HUES6 (cell line): ENCODE measurements around the gene SUOX.
A peak's percentile ranks its signal among the peaks of the same experiment; 100 is the strongest.
"Not testable (repeated sequence)": the region's sequence is repeated elsewhere in the genome, so short reads cannot be mapped to it uniquely, and the experiment has no call there.

ENCODE experiments used
- H3K27ac ChIP-seq: 2 replicates; pipeline ENCODE4 v1.7.0; 2013; ENCODE audit warnings: low read depth, mild to moderate bottlenecking, low read length, inconsistent platforms
- H3K27me3 ChIP-seq: 2 replicates; pipeline ENCODE4 v1.6.1; 2013; ENCODE audit warnings: low read length; ENCODE audit not compliant: control insufficient read depth, insufficient read depth
- H3K36me3 ChIP-seq: 2 replicates; pipeline ENCODE4 v1.6.1; 2013; ENCODE audit warnings: low read length; ENCODE audit not compliant: control insufficient read depth, insufficient read depth
- H3K4me1 ChIP-seq: 2 replicates; pipeline ENCODE4 v1.6.1; 2013; ENCODE audit warnings: low read length; ENCODE audit not compliant: control insufficient read depth, insufficient read depth
- H3K4me3 ChIP-seq: 2 replicates; pipeline ENCODE4 v1.5.1; 2013; ENCODE audit warnings: low read depth, low read length
- H3K9ac ChIP-seq: one replicate; pipeline ENCODE4 v1.6.1; 2013; ENCODE audit warnings: mild to moderate bottlenecking, low read length
- H3K9me3 ChIP-seq: 2 replicates; pipeline ENCODE4 v1.6.1; 2013; ENCODE audit warnings: low read depth, low read length; ENCODE audit not compliant: control insufficient read depth, insufficient read depth

The SUOX gene

DNA sequence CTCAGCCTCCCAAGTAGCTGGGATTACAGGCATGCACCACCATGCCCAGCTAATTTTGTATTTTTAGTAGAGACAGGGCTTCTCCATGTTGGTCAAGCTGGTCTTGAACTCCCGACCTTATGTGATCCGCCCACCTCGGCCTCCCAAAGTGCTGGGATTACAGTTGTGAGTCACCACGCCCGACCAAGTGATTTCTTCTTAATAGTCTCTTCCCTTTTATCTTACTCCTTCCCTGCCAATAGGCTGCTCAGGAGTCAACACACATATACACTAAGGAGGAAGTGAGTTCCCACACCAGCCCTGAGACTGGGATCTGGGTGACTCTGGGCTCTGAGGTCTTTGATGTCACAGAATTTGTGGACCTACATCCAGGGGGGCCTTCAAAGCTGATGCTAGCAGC, 6.3 kb downstream of the SUOX start:
- H3K27ac ChIP-seq, H3K27me3 ChIP-seq, H3K4me1 ChIP-seq, H3K4me3 ChIP-seq, H3K9ac ChIP-seq, H3K9me3 ChIP-seq: not testable (repeated sequence)
- peaks cover 31% of the 10 kb centered on the region for H3K36me3 ChIP-seq

DNA sequence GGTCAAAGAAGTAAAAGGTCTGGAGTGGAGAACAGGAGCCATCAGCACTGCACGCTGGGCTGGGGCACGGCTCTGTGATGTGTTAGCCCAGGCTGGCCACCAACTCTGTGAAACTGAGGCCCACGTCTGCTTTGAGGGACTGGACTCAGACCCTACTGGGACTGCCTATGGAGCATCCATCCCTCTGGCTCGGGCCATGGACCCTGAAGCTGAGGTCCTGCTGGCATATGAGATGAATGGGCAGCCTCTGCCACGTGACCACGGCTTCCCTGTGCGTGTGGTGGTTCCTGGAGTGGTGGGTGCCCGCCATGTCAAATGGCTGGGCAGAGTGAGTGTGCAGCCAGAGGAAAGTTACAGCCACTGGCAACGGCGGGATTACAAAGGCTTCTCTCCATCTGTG, 7.1 kb downstream of the SUOX start:
- Histone ChIP-seq H3K9ac (no peak overlapping the region), H3K36me3 (peaks cover 31% of the 10 kb centered on the region), H3K4me1 (no peaks in the 10 kb centered on the region), H3K27ac (no peak overlapping the region), H3K4me3 (no peak overlapping the region), H3K27me3 (no peaks in the 10 kb centered on the region), H3K9me3 (no peaks in the 10 kb centered on the region)

DNA sequence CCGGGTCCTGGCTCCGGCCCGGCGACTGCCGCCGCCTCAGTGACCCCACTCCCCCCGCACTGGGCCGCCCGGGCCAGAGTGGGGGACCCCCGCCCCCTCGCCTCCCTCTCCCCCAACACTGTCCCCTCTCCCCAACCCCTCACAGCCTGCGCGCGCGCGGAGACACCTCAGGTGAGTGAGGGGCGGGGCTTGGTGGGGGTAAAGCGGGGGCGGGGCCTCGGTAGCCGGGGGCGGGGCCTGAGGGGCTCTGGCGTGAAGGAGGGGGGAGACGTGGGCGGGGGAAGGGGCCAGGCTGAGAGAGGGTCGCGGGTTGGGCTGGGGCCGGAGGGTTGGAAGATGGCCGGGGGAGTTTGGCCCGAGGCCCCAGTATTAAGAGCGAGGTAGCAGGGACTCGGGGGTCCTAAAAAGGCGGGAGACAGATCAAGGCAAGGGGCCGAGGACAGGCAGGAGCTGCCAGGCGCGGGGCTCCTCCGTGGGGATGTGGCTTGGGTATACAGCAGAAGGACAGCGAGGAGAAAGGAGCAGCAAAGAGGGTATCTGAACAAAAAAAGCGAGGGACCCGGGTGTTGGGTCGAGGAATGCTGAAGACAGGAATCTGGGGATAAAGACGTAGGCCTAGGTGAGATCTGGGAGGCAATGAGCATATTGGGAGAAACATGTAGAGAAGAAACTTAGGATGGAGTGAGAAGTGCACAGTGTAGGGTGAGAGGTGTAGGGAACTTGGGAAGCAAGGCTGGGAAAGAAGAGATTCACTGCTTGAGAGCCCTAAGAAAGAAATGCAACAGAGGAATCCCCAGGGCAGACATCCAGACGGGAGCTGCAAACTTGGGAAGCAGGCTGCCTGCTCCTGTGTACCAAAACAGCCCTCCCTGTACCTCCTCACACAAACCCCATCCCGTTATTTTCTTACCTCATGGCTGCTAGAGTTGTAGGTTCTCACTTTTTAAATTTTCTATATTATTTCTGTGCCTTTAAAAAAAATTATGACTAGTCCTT, 10.8 kb downstream of the SUOX start:
- Histone ChIP-seq H3K27me3 (no peaks in the 10 kb centered on the region), H3K9me3 (no peaks in the 10 kb centered on the region), H3K4me1 (no peaks in the 10 kb centered on the region), H3K4me3 (peak overlapping the region; percentile 75), H3K9ac (peak overlapping the region; percentile 82), H3K27ac (no peak overlapping the region), H3K36me3 (peaks cover 23% of the 10 kb centered on the region)

DNA sequence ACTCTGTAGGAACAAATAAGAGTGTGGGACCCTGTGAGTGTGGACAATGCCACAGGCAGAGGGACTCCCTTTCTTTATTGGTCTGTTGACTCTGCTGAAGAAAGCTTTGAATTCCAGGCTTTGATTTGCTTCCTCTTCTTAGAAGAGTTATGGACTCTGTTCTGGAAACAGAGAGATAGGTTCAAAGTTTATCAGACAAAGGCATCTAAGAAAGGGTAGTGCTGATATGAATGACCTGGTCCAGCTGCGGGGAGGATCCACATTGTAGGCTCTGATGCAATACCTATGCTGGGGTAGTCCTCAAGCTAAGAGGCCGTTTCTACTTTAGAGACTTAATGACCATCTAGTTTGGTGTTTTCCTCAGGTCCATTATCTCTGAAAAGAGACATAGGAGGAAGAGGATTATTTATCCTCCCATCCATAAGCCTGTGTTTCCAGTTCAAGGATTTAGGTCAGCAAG, 13.1 kb downstream of the SUOX start:
- Histone ChIP-seq H3K4me1 (no peaks in the 10 kb centered on the region), H3K27ac (no peak overlapping the region), H3K27me3 (no peaks in the 10 kb centered on the region), H3K9me3 (no peaks in the 10 kb centered on the region), H3K4me3 (no peak overlapping the region), H3K9ac (no peak overlapping the region), H3K36me3 (peaks cover 4% of the 10 kb centered on the region; the same call in 1 of the 2 replicates)

DNA sequence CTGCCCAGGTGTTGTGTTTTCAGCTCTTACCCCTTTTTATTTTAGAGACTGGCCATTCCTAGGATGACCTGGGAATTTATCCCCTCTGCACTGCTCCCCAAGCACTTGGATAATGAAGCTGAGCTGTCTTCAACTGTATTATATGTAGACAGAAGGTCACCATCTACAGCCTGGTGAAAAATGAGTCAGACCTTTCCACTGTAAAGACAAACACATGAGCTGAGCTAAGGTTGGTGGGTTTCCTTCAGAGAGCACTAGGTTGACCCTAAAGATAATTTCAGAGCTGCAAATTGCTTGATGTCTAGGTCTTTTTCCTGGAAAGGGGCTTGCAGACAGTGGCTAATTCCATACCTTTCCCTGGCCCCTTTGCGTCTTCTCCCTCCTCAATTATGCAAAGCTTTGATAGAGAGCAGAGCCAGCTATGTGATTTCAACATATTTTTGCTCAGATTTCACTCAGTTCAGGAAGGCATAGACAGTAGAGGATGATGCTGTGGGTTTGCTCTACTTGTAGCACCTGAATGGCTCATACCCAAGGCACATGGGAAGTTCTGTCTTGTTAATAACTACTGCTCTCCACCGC, 14.5 kb downstream of the SUOX start:
- H3K27ac ChIP-seq = no peak overlapping the region
- peaks cover 4% of the 10 kb centered on the region; the same call in 1 of the 2 replicates for H3K36me3 ChIP-seq
- no peaks in the 10 kb centered on the region for H3K4me1 ChIP-seq
- H3K9me3 ChIP-seq = no peaks in the 10 kb centered on the region
- H3K27me3 ChIP-seq = no peaks in the 10 kb centered on the region
- no peak overlapping the region for H3K9ac ChIP-seq
- no peak overlapping the region for H3K4me3 ChIP-seq

DNA sequence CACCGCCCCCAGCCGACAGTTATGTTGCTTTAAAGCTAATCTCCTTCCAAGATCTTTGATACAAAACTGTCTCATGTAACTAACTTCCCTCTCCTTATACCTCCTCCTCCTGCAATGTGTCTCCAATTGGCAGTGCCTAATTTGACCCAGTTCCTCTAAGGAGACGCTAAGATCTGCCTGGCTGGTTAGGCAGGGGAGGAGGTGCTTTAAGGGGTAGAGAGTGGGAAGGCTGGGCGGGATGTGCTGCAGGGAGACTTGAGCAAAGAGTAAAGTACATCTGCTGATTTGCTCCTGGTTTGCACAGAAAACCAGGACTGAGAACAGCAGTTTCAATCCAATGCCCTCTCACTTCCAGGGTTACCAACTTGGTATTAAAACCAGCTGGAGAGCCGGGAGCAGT, 16.4 kb downstream of the SUOX start:
- H3K27me3 ChIP-seq = no peaks in the 10 kb centered on the region
- H3K4me3 ChIP-seq = no peak overlapping the region
- no peak overlapping the region for H3K9ac ChIP-seq
- H3K27ac ChIP-seq = no peak overlapping the region
- H3K36me3 ChIP-seq = peaks cover 7% of the 10 kb centered on the region; the same call in 1 of the 2 replicates
- no peaks in the 10 kb centered on the region for H3K4me1 ChIP-seq
- no peaks in the 10 kb centered on the region for H3K9me3 ChIP-seq

DNA sequence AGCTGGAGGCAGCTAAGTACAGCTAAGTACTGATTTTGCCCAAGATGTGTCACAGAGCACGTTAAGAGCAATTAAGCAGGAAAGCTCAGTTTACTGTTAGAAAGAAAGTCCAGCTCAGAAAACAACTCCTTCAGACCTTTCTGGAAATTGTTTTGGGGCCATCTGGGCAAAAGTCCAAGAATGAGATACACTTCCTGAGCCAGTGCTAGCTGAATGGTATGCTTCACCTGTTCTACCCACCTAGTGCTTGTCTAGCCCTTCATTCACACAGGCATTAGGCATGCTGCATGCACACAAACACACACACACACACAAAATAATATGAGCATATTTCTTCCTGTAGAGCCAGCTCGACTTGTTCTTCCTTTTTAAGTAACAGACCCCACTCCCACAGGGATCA, 17.1 kb downstream of the SUOX start:
- Histone ChIP-seq H3K27me3 (no peaks in the 10 kb centered on the region), H3K27ac (no peak overlapping the region), H3K9ac (no peak overlapping the region), H3K9me3 (no peaks in the 10 kb centered on the region), H3K36me3 (peaks cover 8% of the 10 kb centered on the region; the same call in 1 of the 2 replicates), H3K4me3 (no peak overlapping the region), H3K4me1 (no peaks in the 10 kb centered on the region)

DNA sequence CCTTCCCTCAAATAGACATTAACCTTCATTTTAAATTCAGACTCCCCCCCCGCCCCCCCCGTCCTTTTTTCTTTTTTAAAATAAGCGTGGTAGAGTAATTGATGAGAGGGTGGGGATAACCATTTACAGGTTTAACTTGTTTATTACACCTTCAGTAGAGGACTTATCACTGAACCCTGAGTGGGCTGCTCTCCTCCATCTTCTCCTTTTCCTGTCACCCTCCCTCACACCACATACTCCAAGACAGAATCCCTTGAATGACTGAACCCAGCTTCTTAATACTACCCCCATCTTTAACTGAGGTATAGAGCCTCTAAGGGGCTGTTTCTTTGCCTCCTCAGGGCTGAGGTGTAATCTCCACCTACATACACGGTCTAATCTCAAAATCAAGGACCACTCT, 20.1 kb downstream of the SUOX start:
- H3K9ac ChIP-seq = no peak overlapping the region
- peaks cover 5% of the 10 kb centered on the region; the same call in 1 of the 2 replicates for H3K36me3 ChIP-seq
- H3K4me1 ChIP-seq = peaks cover 25% of the 10 kb centered on the region
- no peak overlapping the region for H3K27ac ChIP-seq
- H3K4me3 ChIP-seq = no peak overlapping the region
- H3K9me3 ChIP-seq = no peaks in the 10 kb centered on the region
- no peaks in the 10 kb centered on the region for H3K27me3 ChIP-seq

DNA sequence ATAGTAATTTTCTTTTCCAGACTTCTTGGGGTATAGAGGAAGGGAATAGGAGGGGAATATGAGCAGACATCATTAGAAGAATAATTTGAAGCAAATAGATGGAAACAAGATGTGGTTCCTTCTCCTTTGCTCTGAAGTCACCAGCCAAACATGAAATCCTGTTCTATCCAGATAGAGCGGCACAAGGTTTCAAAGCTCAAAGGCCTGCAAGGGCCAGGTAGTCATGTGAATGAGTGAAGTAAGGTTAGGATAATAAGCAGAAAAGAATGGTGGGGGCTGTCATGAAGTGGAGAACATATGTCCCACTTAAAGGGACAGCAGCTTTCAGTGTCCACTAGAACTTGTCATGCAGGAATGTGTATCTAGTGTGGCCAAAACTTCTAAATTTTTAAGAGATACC, 21.3 kb downstream of the SUOX start:
- Histone ChIP-seq H3K9ac (no peak overlapping the region), H3K4me1 (peaks cover 27% of the 10 kb centered on the region)

DNA sequence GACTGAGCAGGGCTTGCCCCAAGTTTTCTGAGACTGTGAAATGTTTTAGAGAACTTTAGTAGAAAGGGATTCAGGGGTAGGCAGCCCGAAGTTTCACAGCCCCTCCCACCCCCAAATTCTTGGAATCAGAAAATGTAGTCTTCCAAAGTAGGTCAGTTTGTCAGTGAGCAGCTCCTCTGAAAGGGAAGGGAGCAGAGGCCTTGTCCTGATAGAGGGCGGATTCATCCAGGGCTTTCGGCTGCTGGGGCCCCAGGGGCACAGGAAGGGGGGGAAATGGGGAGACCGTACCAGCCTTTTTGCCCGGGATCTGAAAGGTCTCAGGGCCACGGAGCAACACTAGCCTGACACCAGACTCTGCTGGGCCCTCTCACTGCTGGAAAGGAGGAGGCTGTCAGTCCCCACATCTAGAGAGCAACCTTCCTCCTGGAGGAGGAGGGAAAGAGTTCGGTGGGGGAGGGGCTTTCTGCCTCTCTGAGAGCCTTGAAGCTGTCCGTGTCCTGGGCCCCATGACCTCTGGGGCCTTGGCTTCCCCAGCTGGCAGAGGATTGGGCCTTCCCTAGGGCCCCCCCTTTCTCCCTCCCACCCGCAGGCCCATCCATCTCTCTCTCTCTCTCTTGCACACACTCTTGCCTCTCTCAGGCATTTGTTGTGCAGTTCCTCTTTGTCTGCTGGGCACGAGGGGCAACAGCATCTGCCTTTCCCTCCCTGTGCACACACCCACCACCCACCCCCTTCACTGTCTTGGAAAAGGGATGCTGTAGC, 23.5 kb downstream of the SUOX start, which contains the start of gene IKZF4:
TSS of gene IKZF4 (plus strand) at position 621 of the 762 bp plus-strand sequence. CDS start 451 bp downstream, outside the sequence.
- peak within 1 kb of the TSS; percentile 55 for H3K4me3 ChIP-seq
- peaks cover 11% of the 10 kb centered on the region; the same call in 1 of the 2 replicates for H3K36me3 ChIP-seq
- peak within 1 kb of the TSS; percentile 46 for H3K9ac ChIP-seq
- H3K27me3 ChIP-seq = no peaks in the 10 kb centered on the region
- no peak within 1 kb of the TSS for H3K27ac ChIP-seq
- no peaks in the 10 kb centered on the region for H3K9me3 ChIP-seq
- H3K4me1 ChIP-seq = peaks cover 27% of the 10 kb centered on the region

More for the DNA sequence above, 21.3 kb downstream of the SUOX start:
- Histone ChIP-seq H3K27ac (no peak overlapping the region), H3K27me3 (no peaks in the 10 kb centered on the region), H3K36me3 (peaks cover 5% of the 10 kb centered on the region; the same call in 1 of the 2 replicates), H3K4me3 (no peak overlapping the region), H3K9me3 (no peaks in the 10 kb centered on the region)
